SJCRH30 (cell line): ENCODE results near the gene STRN. TPM values are rescaled to one million over a fixed set of nuclear protein-coding genes. Genes with fewer than 3 reads are reported as not detected.
"Not testable (repeated sequence)": the region's sequence is repeated elsewhere in the genome, so short reads cannot be mapped to it uniquely, and the experiment has no call there.

ENCODE experiments used
- DNase-seq, 2 experiments: peaks; one replicate each; pipeline ENCODE4 v3.0.0-alpha.2; 2015 to 2020
- H3K27ac ChIP-seq: fragments of 250-450 bp; sonication (Bioruptor Pico); 2 replicates; pipeline ENCODE4 v1.5.1; 2020; ENCODE audit warnings: mild to moderate bottlenecking, moderate library complexity
- H3K27me3 ChIP-seq: fragments of 250-450 bp; sonication (Bioruptor Pico); 2 replicates; pipeline ENCODE4 v1.5.1; 2020; ENCODE audit warnings: mild to moderate bottlenecking, moderate library complexity
- H3K36me3 ChIP-seq: fragments of 250-450 bp; sonication (Bioruptor Pico); 2 replicates; pipeline ENCODE4 v1.5.1; 2020; ENCODE audit warnings: mild to moderate bottlenecking, moderate library complexity
- H3K4me1 ChIP-seq: fragments of 250-450 bp; sonication (Bioruptor Pico); 2 replicates; pipeline ENCODE4 v1.5.1; 2020; ENCODE audit warnings: mild to moderate bottlenecking, moderate library complexity
- H3K4me3 ChIP-seq: fragments of 250-450 bp; sonication (Bioruptor Pico); 2 replicates; pipeline ENCODE4 v1.5.1; 2020; ENCODE audit warnings: mild to moderate bottlenecking, moderate library complexity
- H3K9me3 ChIP-seq: fragments of 250-450 bp; sonication (Bioruptor Pico); replicated peaks from 2 replicates; pipeline ENCODE4 v1.5.1; 2020; ENCODE audit warnings: mild to moderate bottlenecking, moderate library complexity
- total RNA-seq: library from RNA; depleted of rRNA; stranded (reverse); fragments of >200 nt; shearing (Covaris generic); gene quantifications from 2 replicates; pipeline ENCODE4 v1.2.3, GENCODE V29; 2014

The STRN gene
- total RNA-seq, 1 experiment from 2014 or later = 37.3 TPM

GRCh38 chr2:36951027-36951518 lies 15.3 kb downstream of the STRN start:
- Histone ChIP-seq H3K36me3 (no peaks in the 10 kb centered on the region), H3K4me3 (no peak overlapping the region), H3K4me1 (no peaks in the 10 kb centered on the region; the same call in 1 of the 2 replicates), H3K27me3 (no peaks in the 10 kb centered on the region), H3K9me3 (no peaks in the 10 kb centered on the region), H3K27ac (no peak overlapping the region)
- no peak for DNase-seq

GRCh38 chr2:36949845-36950244 lies 16.5 kb downstream of the STRN start:
- Histone ChIP-seq H3K4me3 (no peak overlapping the region), H3K36me3 (no peaks in the 10 kb centered on the region), H3K4me1 (no peaks in the 10 kb centered on the region; the same call in 1 of the 2 replicates), H3K9me3 (no peaks in the 10 kb centered on the region), H3K27ac (no peak overlapping the region), H3K27me3 (no peaks in the 10 kb centered on the region)
- no peak for DNase-seq

GRCh38 chr2:36945240-36945639 lies 21.1 kb downstream of the STRN start:
- H3K4me1 ChIP-seq, H3K27me3 ChIP-seq, DNase-seq, H3K9me3 ChIP-seq, H3K27ac ChIP-seq, H3K4me3 ChIP-seq, H3K36me3 ChIP-seq: not testable (repeated sequence)

GRCh38 chr2:36941867-36942266 lies 24.5 kb downstream of the STRN start:
- no peaks in the 10 kb centered on the region for H3K9me3 ChIP-seq
- no peak overlapping the region for H3K27ac ChIP-seq
- no peaks in the 10 kb centered on the region for H3K4me1 ChIP-seq
- H3K4me3 ChIP-seq = no peak overlapping the region
- no peaks in the 10 kb centered on the region for H3K27me3 ChIP-seq
- DNase-seq = no peak
- H3K36me3 ChIP-seq = no peaks in the 10 kb centered on the region

- not testable (repeated sequence) for H3K9me3 ChIP-seq, H3K36me3 ChIP-seq, H3K27ac ChIP-seq, H3K4me1 ChIP-seq, DNase-seq, H3K4me3 ChIP-seq, H3K27me3 ChIP-seq
Observed at GRCh38 chr2:36936526-36936925, 29.8 kb downstream of the STRN start.

- H3K27ac ChIP-seq, H3K4me1 ChIP-seq, H3K4me3 ChIP-seq, H3K9me3 ChIP-seq, H3K36me3 ChIP-seq, DNase-seq, H3K27me3 ChIP-seq: not testable (repeated sequence)
Observed at GRCh38 chr2:36931688-36932087, 34.6 kb downstream of the STRN start.

GRCh38 chr2:36930787-36931410 lies 35.4 kb downstream of the STRN start:
- not testable (repeated sequence) for H3K9me3 ChIP-seq, DNase-seq, H3K27ac ChIP-seq, H3K27me3 ChIP-seq, H3K4me1 ChIP-seq, H3K36me3 ChIP-seq, H3K4me3 ChIP-seq

GRCh38 chr2:36926175-36927132 lies 39.9 kb downstream of the STRN start:
- not testable (repeated sequence) for H3K4me1 ChIP-seq

GRCh38 chr2:36922629-36923028 lies 43.7 kb downstream of the STRN start:
- not testable (repeated sequence) for H3K4me3 ChIP-seq, H3K36me3 ChIP-seq, H3K27me3 ChIP-seq, H3K4me1 ChIP-seq, H3K9me3 ChIP-seq, H3K27ac ChIP-seq, DNase-seq

More at GRCh38 chr2:36926175-36927132, 39.9 kb downstream of the STRN start:
- H3K27me3 ChIP-seq, H3K4me3 ChIP-seq, H3K36me3 ChIP-seq, H3K9me3 ChIP-seq, DNase-seq, H3K27ac ChIP-seq: not testable (repeated sequence)

- no peaks in the 10 kb centered on the region for H3K9me3 ChIP-seq
- DNase-seq = no peak
- no peak overlapping the region for H3K27ac ChIP-seq
- H3K27me3 ChIP-seq = no peaks in the 10 kb centered on the region
- no peak overlapping the region for H3K4me3 ChIP-seq
- H3K36me3 ChIP-seq = 0 out of 2 replicates have a peak, but pooled peaks cover 10% of the 10 kb centered on the region
- no peaks in the 10 kb centered on the region for H3K4me1 ChIP-seq
Observed at GRCh38 chr2:36921984-36922383, 44.4 kb downstream of the STRN start.

GRCh38 chr2:36919041-36919837 lies 47.1 kb downstream of the STRN start:
- no peak for DNase-seq

GRCh38 chr2:36918307-36918706 lies 48.0 kb downstream of the STRN start:
- H3K27me3 ChIP-seq = no peaks in the 10 kb centered on the region
- H3K4me1 ChIP-seq = no peaks in the 10 kb centered on the region
- no peak for DNase-seq
- H3K36me3 ChIP-seq = peaks cover 15% of the 10 kb centered on the region
- no peak overlapping the region for H3K4me3 ChIP-seq
- no peak overlapping the region for H3K27ac ChIP-seq
- 0 out of 2 replicates have a peak, but pooled peaks cover 4% of the 10 kb centered on the region for H3K9me3 ChIP-seq

More at GRCh38 chr2:36919041-36919837, 47.1 kb downstream of the STRN start:
- no peaks in the 10 kb centered on the region for H3K27me3 ChIP-seq
- no peak overlapping the region for H3K27ac ChIP-seq
- peaks cover 11% of the 10 kb centered on the region for H3K36me3 ChIP-seq
- no peaks in the 10 kb centered on the region for H3K4me1 ChIP-seq
- no peak overlapping the region for H3K4me3 ChIP-seq
- H3K9me3 ChIP-seq = 0 out of 2 replicates have a peak, but pooled peaks cover 4% of the 10 kb centered on the region

- Histone ChIP-seq H3K27ac (no peak overlapping the region), H3K4me1 (no peaks in the 10 kb centered on the region), H3K4me3 (no peak overlapping the region), H3K9me3 (0 out of 2 replicates have a peak, but pooled peaks cover 4% of the 10 kb centered on the region), H3K27me3 (no peaks in the 10 kb centered on the region), H3K36me3 (peaks cover 27% of the 10 kb centered on the region)
- no peak for DNase-seq
Observed at GRCh38 chr2:36915627-36916026, 50.7 kb downstream of the STRN start.

GRCh38 chr2:36912695-36913094 lies 53.6 kb downstream of the STRN start:
- H3K36me3 ChIP-seq = peaks cover 27% of the 10 kb centered on the region
- no peaks in the 10 kb centered on the region for H3K4me1 ChIP-seq
- 0 out of 2 replicates have a peak, but pooled peaks cover 4% of the 10 kb centered on the region for H3K9me3 ChIP-seq
- H3K27me3 ChIP-seq = no peaks in the 10 kb centered on the region
- H3K4me3 ChIP-seq = no peak overlapping the region
- no peak for DNase-seq
- H3K27ac ChIP-seq = no peak overlapping the region
